MCF 10A (cell line): ENCODE data around the gene ZNF701. TPM values are rescaled to one million over a fixed set of nuclear protein-coding genes. Genes with fewer than 3 reads are reported as not detected.
"Not testable (repeated sequence)": the region's sequence is repeated elsewhere in the genome, so short reads cannot be mapped to it uniquely, and the experiment has no call there.

Experiments
- BruUV-seq: library from RNA; stranded (reverse); fragments of 400-500 nt; replicated peaks from 2 replicates; lab custom pipeline; 2021; lab: Mats Ljungman, UMichigan
- CTCF ChIA-PET: fragments of 300-600 bp; sonication (Branson Sonifier 250); formaldehyde crosslinking; extraction: SDS; loops from one replicate; lab custom pipeline; 2021; ENCODE audit warnings: antibody characterized with exemption, inconsistent platforms; lab: Yijun Ruan, JAX
- POLR2A ChIA-PET: fragments of 300-600, 350-650 bp; sonication (Branson Sonifier 250); formaldehyde crosslinking; extraction: SDS; loops from one replicate; lab custom pipeline; 2020; ENCODE audit warnings: antibody characterized with exemption, inconsistent platforms; lab: Yijun Ruan, JAX
- DNase-seq: peaks from one replicate; pipeline ENCODE4 v3.0.0-alpha.2; 2018; ENCODE audit not compliant: unreplicated experiment
- H3K27ac Mint-ChIP-seq: one replicate; pipeline ENCODE4 v1.8.0; 2022; ENCODE audit warnings: mild to moderate bottlenecking, low read depth, mixed read lengths; ENCODE audit not compliant: unreplicated experiment
- H3K27me3 Mint-ChIP-seq: one replicate; pipeline ENCODE4 v1.8.0; 2022; ENCODE audit warnings: mixed read lengths; ENCODE audit not compliant: insufficient read depth, unreplicated experiment
- H3K36me3 Mint-ChIP-seq: one replicate; pipeline ENCODE4 v1.8.0; 2022; ENCODE audit warnings: mild to moderate bottlenecking, moderate library complexity, mixed read lengths; ENCODE audit not compliant: insufficient read depth, unreplicated experiment
- H3K4me1 Mint-ChIP-seq: one replicate; pipeline ENCODE4 v1.8.0; 2022; ENCODE audit warnings: mixed read lengths; ENCODE audit not compliant: insufficient read depth, unreplicated experiment
- H3K4me3 Mint-ChIP-seq: one replicate; pipeline ENCODE4 v1.8.0; 2022; ENCODE audit warnings: mild to moderate bottlenecking, moderate library complexity, mixed read lengths; ENCODE audit not compliant: unreplicated experiment
- H3K9me3 Mint-ChIP-seq: one replicate; pipeline ENCODE4 v1.8.0; 2022; ENCODE audit warnings: mixed read lengths; ENCODE audit not compliant: unreplicated experiment
- CTCF ChIP-seq: fragments of 200-600 bp; IDR thresholded peaks from one replicate; pipeline ENCODE4 v1.8.0; 2022; ENCODE audit warnings: antibody characterized with exemption, mild to moderate bottlenecking; ENCODE audit not compliant: unreplicated experiment
- intact Hi-C: fragments of 100-400 bp; cut with micrococcal nuclease; formaldehyde crosslinking; loops from 2 replicates; pipeline ENCODE4 v1.14.1; 2022
- total RNA-seq: library from RNA; stranded (reverse); gene quantifications from 2 replicates; pipeline ENCODE4 v1.2.3, GENCODE V29; 2022

ZNF701 gene
- total RNA-seq, 1 experiment from 2014 or later = 8.3 TPM

- Mint-ChIP-seq H3K36me3 (peaks cover 69% of the 10 kb centered on the region), H3K27ac (no peak overlapping the region), H3K9me3 (peaks cover 6% of the 10 kb centered on the region), H3K27me3 (no peaks in the 10 kb centered on the region), H3K4me1 (no peaks in the 10 kb centered on the region), H3K4me3 (no peak overlapping the region)
- no TSS peak for BruUV-seq
- intact Hi-C loops = no loop called here
- POLR2A ChIA-PET = interaction anchor here (0.6 kb wide), 2 partner anchors 17 to 47 kb away, joined by 3 to 6 read pairs; no protein-coding TSS in a partner anchor
- DNase-seq = no peak
- CTCF ChIA-PET = interaction anchor here (0.6 kb wide), 1 partner anchor 886 kb away, joined by 3 read pairs; no protein-coding TSS in a partner anchor
- no peak for TF ChIP-seq CTCF
Observed at GRCh38 chr19:52542984-52543664, 27.0 kb upstream of the ZNF701 start.

- DNase-seq = no peak
- ChIA-PET POLR2A (no interaction called here), CTCF (no interaction called here)
- no peaks in the 10 kb centered on the region for H3K27me3 Mint-ChIP-seq
- intact Hi-C loops = no loop called here
- no peaks in the 10 kb centered on the region for H3K4me1 Mint-ChIP-seq
- BruUV-seq = TSS peak; percentile 18
- no peak overlapping the region for H3K27ac Mint-ChIP-seq
- H3K4me3 Mint-ChIP-seq = no peak overlapping the region
- peaks cover 27% of the 10 kb centered on the region for H3K9me3 Mint-ChIP-seq
- TF ChIP-seq CTCF = no peak
- H3K36me3 Mint-ChIP-seq = peaks cover 77% of the 10 kb centered on the region
Observed at GRCh38 chr19:52554216-52554971, 15.7 kb upstream of the ZNF701 start.

- BruUV-seq = no TSS peak
- DNase-seq = no peak
- CTCF ChIA-PET = no interaction called here
Observed at GRCh38 chr19:52557231-52557995, 12.7 kb upstream of the ZNF701 start.

GRCh38 chr19:52558732-52559445, 11.2 kb upstream of the ZNF701 start:
- Mint-ChIP-seq H3K9me3 (peaks cover 15% of the 10 kb centered on the region), H3K36me3 (peaks cover 54% of the 10 kb centered on the region)
- H3K4me1 Mint-ChIP-seq, POLR2A ChIA-PET, H3K27ac Mint-ChIP-seq, DNase-seq, H3K4me3 Mint-ChIP-seq, intact Hi-C loops, CTCF ChIA-PET, H3K27me3 Mint-ChIP-seq, BruUV-seq: not testable (repeated sequence)

More at GRCh38 chr19:52557231-52557995, 12.7 kb upstream of the ZNF701 start:
- no peaks in the 10 kb centered on the region for H3K27me3 Mint-ChIP-seq
- H3K27ac Mint-ChIP-seq = no peak overlapping the region
- POLR2A ChIA-PET = no interaction called here
- no peak for TF ChIP-seq CTCF
- no peak overlapping the region for H3K4me3 Mint-ChIP-seq
- peaks cover 19% of the 10 kb centered on the region for H3K9me3 Mint-ChIP-seq
- H3K4me1 Mint-ChIP-seq = no peaks in the 10 kb centered on the region
- intact Hi-C loops = no loop called here
- peaks cover 67% of the 10 kb centered on the region for H3K36me3 Mint-ChIP-seq

GRCh38 chr19:52561611-52562010, 8.5 kb upstream of the ZNF701 start:
- H3K4me3 Mint-ChIP-seq, DNase-seq, POLR2A ChIA-PET, H3K4me1 Mint-ChIP-seq, H3K27ac Mint-ChIP-seq, H3K27me3 Mint-ChIP-seq, BruUV-seq, H3K9me3 Mint-ChIP-seq, intact Hi-C loops: not testable (repeated sequence)
- CTCF ChIA-PET = interaction anchor here (0.6 to 1.5 kb wide), 2 partner anchors 14 to 139 kb away, joined by 3 read pairs; no protein-coding TSS in a partner anchor
- peaks cover 47% of the 10 kb centered on the region for H3K36me3 Mint-ChIP-seq
